Trophoblast cell (in vitro differentiated cells and primary cell): ENCODE measurements around the gene SLC9C2.
A peak's percentile ranks its signal among the peaks of the same experiment; 100 is the strongest.

Source experiments
- DNase-seq, 2 donors: peaks; one replicate each; pipeline ENCODE4 v3.0.0-alpha.2; 2016
- H2AFZ ChIP-seq: 2 replicates; pipeline ENCODE4 v1.6.1; 2013; ENCODE audit warnings: low read length, moderate library complexity, mild to moderate bottlenecking; ENCODE audit not compliant: insufficient read depth, poor library complexity
- H2AK5ac ChIP-seq: 2 replicates; pipeline ENCODE4 v1.6.1; 2013; ENCODE audit warnings: mild to moderate bottlenecking, low read length
- H2BK120ac ChIP-seq: 2 replicates; pipeline ENCODE4 v1.6.1; 2013; ENCODE audit warnings: low read length, mild to moderate bottlenecking, moderate library complexity; ENCODE audit not compliant: insufficient read depth, poor library complexity
- H2BK12ac ChIP-seq: 2 replicates; pipeline ENCODE4 v1.6.1; 2013; ENCODE audit warnings: mild to moderate bottlenecking, low read length, moderate library complexity
- H2BK5ac ChIP-seq: 2 replicates; pipeline ENCODE4 v1.6.1; 2013; ENCODE audit warnings: low read length, low read depth, moderate library complexity, mild to moderate bottlenecking; ENCODE audit not compliant: poor library complexity
- H3K14ac ChIP-seq: 2 replicates; pipeline ENCODE4 v1.6.1; 2013; ENCODE audit warnings: mild to moderate bottlenecking, low read length
- H3K18ac ChIP-seq: 2 replicates; pipeline ENCODE4 v1.6.1; 2013; ENCODE audit warnings: mild to moderate bottlenecking, low read length
- H3K23ac ChIP-seq: 2 replicates; pipeline ENCODE4 v1.6.1; 2013; ENCODE audit warnings: low read length
- H3K27ac ChIP-seq: 2 replicates; pipeline ENCODE4 v1.5.1; 2013; ENCODE audit warnings: low read depth, mild to moderate bottlenecking, inconsistent platforms, low read length, moderate library complexity
- H3K27me3 ChIP-seq: 2 replicates; pipeline ENCODE4 v1.6.1; 2013; ENCODE audit warnings: inconsistent platforms, mild to moderate bottlenecking, low read length, moderate library complexity; ENCODE audit not compliant: insufficient read depth
- H3K36me3 ChIP-seq, 2 experiments: 1 replicate in 1 of 2; 2 replicates in 1 of 2; pipeline ENCODE4 v1.6.1; 2013; ENCODE audit warnings: low read length in 2 of 2, mild to moderate bottlenecking in 2 of 2, moderate library complexity in 1 of 2; ENCODE audit not compliant: insufficient read depth in 2 of 2, control insufficient read depth in 1 of 2
- H3K4ac ChIP-seq: 2 replicates; pipeline ENCODE4 v1.6.1; 2013; ENCODE audit warnings: low read depth, mild to moderate bottlenecking, low read length, moderate library complexity
- H3K4me1 ChIP-seq, 2 experiments: 1 replicate in 1 of 2; 2 replicates in 1 of 2; pipeline ENCODE4 v1.6.1; 2013; ENCODE audit warnings: low read length in 2 of 2, mild to moderate bottlenecking in 2 of 2, moderate library complexity in 1 of 2; ENCODE audit not compliant: insufficient read depth in 2 of 2, control insufficient read depth in 1 of 2
- H3K4me2 ChIP-seq: 2 replicates; pipeline ENCODE4 v1.6.1; 2013; ENCODE audit warnings: inconsistent platforms, mild to moderate bottlenecking, low read length, moderate library complexity
- H3K4me3 ChIP-seq: 2 replicates; pipeline ENCODE4 v1.5.1; 2013; ENCODE audit warnings: mild to moderate bottlenecking, low read depth, low read length, inconsistent platforms
- H3K79me1 ChIP-seq: one replicate; pipeline ENCODE4 v1.6.1; 2013; ENCODE audit warnings: low read length
- H3K79me2 ChIP-seq: 2 replicates; pipeline ENCODE4 v1.6.1; 2013; ENCODE audit warnings: low read length, mild to moderate bottlenecking; ENCODE audit not compliant: control insufficient read depth, insufficient read depth, poor library complexity
- H3K9ac ChIP-seq: 2 replicates; pipeline ENCODE4 v1.6.1; 2013; ENCODE audit warnings: mild to moderate bottlenecking, low read length
- H3K9me3 ChIP-seq: 2 replicates; pipeline ENCODE4 v1.6.1; 2013; ENCODE audit warnings: low read depth, mild to moderate bottlenecking, control low read depth, inconsistent platforms, low read length; ENCODE audit not compliant: insufficient read depth
- H4K12ac ChIP-seq: 2 replicates; pipeline ENCODE4 v1.6.1; 2013; ENCODE audit warnings: low read depth, mild to moderate bottlenecking, low read length, moderate library complexity
- H4K8ac ChIP-seq: 2 replicates; pipeline ENCODE4 v1.6.1; 2013; ENCODE audit warnings: low read depth, mild to moderate bottlenecking, low read length, moderate library complexity
- H4K91ac ChIP-seq: one replicate; pipeline ENCODE4 v1.6.1; 2013; ENCODE audit warnings: low read depth, mild to moderate bottlenecking, low read length, moderate library complexity
- WGBS: extraction: QIAGEN DNeasy Blood & Tissue Kit; methylation state at CpG from one replicate; pipeline ENCODE4 v1.1.7; 2013; ENCODE audit warnings: missing lambda C conversion rate; ENCODE audit not compliant: insufficient read length, insufficient coverage; ENCODE audit errors: extremely low coverage; 5-methylcytosine and 5-hydroxymethylcytosine counted together

The SLC9C2 gene

GRCh38 chr1:173532237-173532636 lies 70.6 kb downstream of the SLC9C2 start:
- Histone ChIP-seq H2AFZ (no peak overlapping the region), H3K14ac (no peak overlapping the region), H3K79me1 (no peaks in the 10 kb centered on the region), H3K27ac (no peak overlapping the region), H4K8ac (no peak overlapping the region), H2BK5ac (no peak overlapping the region), H3K27me3 (no peaks in the 10 kb centered on the region), H2AK5ac (no peak overlapping the region), H4K91ac (no peak overlapping the region), H3K18ac (no peak overlapping the region), H2BK120ac (no peak overlapping the region), H3K79me2 (no peaks in the 10 kb centered on the region), H3K23ac (no peak overlapping the region), H3K36me3 (no peaks in the 10 kb centered on the region), H3K4me3 (no peak overlapping the region), H3K4me1 (no peaks in the 10 kb centered on the region), H3K4ac (no peak overlapping the region), H3K9ac (no peak overlapping the region), H4K12ac (no peak overlapping the region), H3K9me3 (no peaks in the 10 kb centered on the region), H3K4me2 (no peak overlapping the region), H2BK12ac (no peak overlapping the region)
- DNase-seq = no peak

DNA sequence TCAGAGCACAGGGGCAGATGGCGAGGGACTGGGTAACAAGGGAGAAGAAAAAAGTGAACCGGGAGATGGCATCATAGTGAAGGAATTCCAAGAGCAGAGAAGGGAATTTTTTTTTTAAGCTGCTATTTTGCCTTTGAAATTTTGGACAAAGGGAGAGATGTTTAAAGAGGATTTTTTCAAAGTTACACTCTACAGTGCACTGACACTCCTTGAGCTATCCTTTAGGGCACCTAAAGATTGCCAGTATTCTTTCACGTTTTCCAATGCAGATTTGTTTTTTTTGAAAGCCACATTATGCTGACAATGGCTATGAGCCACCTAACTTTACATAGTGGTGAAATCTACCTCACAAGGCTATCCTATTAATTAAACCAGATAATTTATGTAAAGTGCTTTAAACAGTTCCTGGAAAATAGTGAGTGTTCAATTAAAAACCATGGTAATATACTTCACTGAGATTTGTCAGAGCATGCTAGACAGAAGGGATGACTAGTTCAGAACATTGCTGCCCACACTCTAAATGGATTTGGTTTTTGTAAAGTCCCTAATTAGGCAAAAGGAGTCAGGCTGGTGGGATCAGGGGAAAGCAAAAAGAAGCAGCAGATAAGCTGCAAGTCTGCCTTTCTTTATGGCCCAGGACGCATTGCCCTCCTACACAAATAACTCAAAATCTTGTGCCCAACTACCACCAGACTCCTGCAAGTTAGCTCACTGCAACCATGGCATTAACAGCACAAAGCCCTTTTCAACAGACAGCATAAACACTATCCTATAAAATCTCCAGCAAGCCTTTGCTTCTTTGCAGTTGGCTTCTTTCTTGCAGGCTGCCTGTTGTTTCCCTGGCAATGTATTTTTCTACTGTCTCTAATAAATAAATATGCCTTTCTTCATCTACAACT lies 71.8 kb downstream of the SLC9C2 start:
- Histone ChIP-seq H2AK5ac (no peak overlapping the region), H3K4me3 (no peak overlapping the region), H4K12ac (no peak overlapping the region), H2BK120ac (no peak overlapping the region), H3K27me3 (no peaks in the 10 kb centered on the region), H3K79me1 (no peaks in the 10 kb centered on the region), H4K8ac (no peak overlapping the region), H2AFZ (no peak overlapping the region), H3K4me2 (no peak overlapping the region), H3K9me3 (no peaks in the 10 kb centered on the region), H3K14ac (no peak overlapping the region), H3K23ac (no peak overlapping the region), H3K9ac (no peak overlapping the region), H2BK12ac (no peak overlapping the region), H3K4ac (no peak overlapping the region), H3K36me3 (no peaks in the 10 kb centered on the region), H3K27ac (no peak overlapping the region), H3K18ac (no peak overlapping the region), H3K4me1 (no peaks in the 10 kb centered on the region), H3K79me2 (no peaks in the 10 kb centered on the region), H2BK5ac (no peak overlapping the region), H4K91ac (no peak overlapping the region)
- WGBS = no CpG with 5 or more reads among the region's 4 CpGs
- DNase-seq = peak in 1 of 2 donors; percentile 46

- WGBS = no CpG with 5 or more reads among the region's 4 CpGs
- no peaks in the 10 kb centered on the region for H3K9me3 ChIP-seq
- no peak overlapping the region for H3K27ac ChIP-seq
- H3K14ac ChIP-seq = no peak overlapping the region
- no peaks in the 10 kb centered on the region for H3K4me1 ChIP-seq
- H3K79me1 ChIP-seq = no peaks in the 10 kb centered on the region
- no peak overlapping the region for H3K23ac ChIP-seq
- H3K36me3 ChIP-seq = no peaks in the 10 kb centered on the region
- no peak overlapping the region for H2BK5ac ChIP-seq
- no peak overlapping the region for H3K4me2 ChIP-seq
- no peaks in the 10 kb centered on the region for H3K27me3 ChIP-seq
- H3K79me2 ChIP-seq = no peaks in the 10 kb centered on the region
- H3K4me3 ChIP-seq = no peak overlapping the region
- H4K91ac ChIP-seq = no peak overlapping the region
- H4K12ac ChIP-seq = no peak overlapping the region
- H2AK5ac ChIP-seq = no peak overlapping the region
- no peak overlapping the region for H4K8ac ChIP-seq
- H2BK12ac ChIP-seq = no peak overlapping the region
- H2BK120ac ChIP-seq = no peak overlapping the region
- no peak overlapping the region for H2AFZ ChIP-seq
- H3K9ac ChIP-seq = no peak overlapping the region
- peak in 1 of 2 donors; percentile 48 for DNase-seq
- H3K18ac ChIP-seq = no peak overlapping the region
- no peak overlapping the region for H3K4ac ChIP-seq
These were observed 73.8 kb downstream of the SLC9C2 start for GRCh38 chr1:173529106-173529505.

DNA sequence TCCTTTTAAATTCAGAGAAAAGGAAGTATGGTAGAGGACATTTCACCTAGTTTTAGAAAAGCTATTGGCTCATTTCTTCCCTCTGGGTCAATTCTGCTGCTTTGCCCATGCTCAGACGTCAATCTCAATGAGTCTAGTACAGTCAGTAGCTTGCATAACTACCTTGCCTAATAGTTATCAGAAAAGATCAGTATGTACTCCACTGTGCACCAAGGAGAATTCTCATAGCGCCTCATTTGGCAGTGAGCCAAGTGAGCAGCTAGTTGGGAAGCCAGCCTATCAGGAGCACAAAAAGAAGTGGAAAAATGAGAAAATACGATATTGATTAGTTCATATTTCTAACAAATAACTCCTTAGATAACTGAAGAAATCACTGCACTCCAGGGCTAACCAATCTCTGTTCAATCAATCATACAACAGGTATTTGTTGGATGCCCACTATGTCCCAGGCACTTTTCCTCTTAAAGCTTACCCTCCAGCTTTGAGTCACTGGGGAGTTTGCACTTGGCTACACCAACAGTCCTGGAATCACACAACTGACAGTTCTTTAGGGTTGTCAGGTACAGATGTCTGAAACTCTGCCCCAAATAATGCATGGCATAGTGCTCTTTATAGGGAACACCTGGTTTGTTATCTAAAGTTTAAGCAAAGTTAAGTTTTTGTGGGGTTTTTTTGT lies 75.6 kb downstream of the SLC9C2 start:
- Histone ChIP-seq H4K91ac (no peak overlapping the region), H3K9me3 (no peaks in the 10 kb centered on the region), H3K23ac (no peak overlapping the region), H3K4me2 (no peak overlapping the region), H4K12ac (no peak overlapping the region), H3K18ac (no peak overlapping the region), H3K4me3 (no peak overlapping the region), H3K9ac (no peak overlapping the region), H2AFZ (no peak overlapping the region), H2BK120ac (no peak overlapping the region), H3K4me1 (no peaks in the 10 kb centered on the region), H2BK12ac (no peak overlapping the region), H2BK5ac (no peak overlapping the region), H3K36me3 (no peaks in the 10 kb centered on the region), H3K27me3 (no peaks in the 10 kb centered on the region), H3K4ac (no peak overlapping the region), H4K8ac (no peak overlapping the region), H3K79me2 (no peaks in the 10 kb centered on the region), H3K14ac (no peak overlapping the region), H3K27ac (no peak overlapping the region), H2AK5ac (no peak overlapping the region), H3K79me1 (no peaks in the 10 kb centered on the region)
- DNase-seq = peak; percentile 86 to 99
- no CpG with 5 or more reads among the region's 3 CpGs for whole genome bisulfite sequencing
